Spleen (tissue), 7 donors: Measurements from ENCODE around the gene TSHZ2.

Experiments
- POLR2A ChIP-seq, 3 donors: fragments of 450-650 bp; IDR thresholded peaks; one replicate each; pipeline ENCODE4 v1.5.1; 2017; ENCODE audit warnings: antibody characterized with exemption in 3 of 3, mild to moderate bottlenecking in 1 of 3
- POLR2AphosphoS5 ChIP-seq, 3 donors: sonication (generic); formaldehyde crosslinking; IDR thresholded peaks; one replicate each; pipeline ENCODE4 v1.5.1; 2017; ENCODE audit warnings: antibody characterized with exemption in 3 of 3
- TF ChIP-seq, protein P1 (sequence below), 11 experiments: fragments of 200-600 bp in 7 of 11; fragments of 450-650 bp in 4 of 11; sonication (generic) in 4 of 11; IDR thresholded peaks in 8 of 11; conservative IDR thresholded peaks in 3 of 11; 1 replicate in 7 of 11; 2 replicates in 4 of 11; pipeline versions ENCODE4 v1.4.0 to v1.8.0; 2016 to 2021; ENCODE audit warnings: antibody characterized with exemption in 11 of 11, inconsistent platforms in 4 of 11, mild to moderate bottlenecking in 1 of 11
- donor health status: DM: no; HTN: no; CAD: no; lungs with moderate emphysema.
- donor health status: DM: no; HTN: no; CAD: no.
- donor health status: DM: no; HTN: no; CAD: no.

DNA sequence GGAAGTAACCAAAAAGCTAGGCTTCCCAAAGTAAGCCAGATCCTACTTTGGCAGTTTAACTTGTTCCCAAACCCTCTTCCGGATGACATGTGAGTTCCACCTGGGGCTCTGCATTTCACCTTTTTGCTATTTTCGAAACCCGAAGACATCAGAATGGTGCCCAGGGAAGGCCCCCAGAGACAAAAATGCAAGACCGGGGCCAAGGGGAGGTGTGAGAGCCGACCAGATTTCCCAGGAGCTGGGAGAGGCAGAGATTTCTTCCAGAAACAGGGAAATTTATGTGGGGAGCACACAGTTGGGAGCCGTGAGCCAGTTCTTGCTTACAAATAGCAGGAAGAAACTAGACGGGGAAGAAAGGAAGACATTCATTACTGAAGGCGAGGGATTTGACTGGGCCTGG lies 411.8 kb downstream of the TSHZ2 start:
- TF ChIP-seq, protein P1, sequence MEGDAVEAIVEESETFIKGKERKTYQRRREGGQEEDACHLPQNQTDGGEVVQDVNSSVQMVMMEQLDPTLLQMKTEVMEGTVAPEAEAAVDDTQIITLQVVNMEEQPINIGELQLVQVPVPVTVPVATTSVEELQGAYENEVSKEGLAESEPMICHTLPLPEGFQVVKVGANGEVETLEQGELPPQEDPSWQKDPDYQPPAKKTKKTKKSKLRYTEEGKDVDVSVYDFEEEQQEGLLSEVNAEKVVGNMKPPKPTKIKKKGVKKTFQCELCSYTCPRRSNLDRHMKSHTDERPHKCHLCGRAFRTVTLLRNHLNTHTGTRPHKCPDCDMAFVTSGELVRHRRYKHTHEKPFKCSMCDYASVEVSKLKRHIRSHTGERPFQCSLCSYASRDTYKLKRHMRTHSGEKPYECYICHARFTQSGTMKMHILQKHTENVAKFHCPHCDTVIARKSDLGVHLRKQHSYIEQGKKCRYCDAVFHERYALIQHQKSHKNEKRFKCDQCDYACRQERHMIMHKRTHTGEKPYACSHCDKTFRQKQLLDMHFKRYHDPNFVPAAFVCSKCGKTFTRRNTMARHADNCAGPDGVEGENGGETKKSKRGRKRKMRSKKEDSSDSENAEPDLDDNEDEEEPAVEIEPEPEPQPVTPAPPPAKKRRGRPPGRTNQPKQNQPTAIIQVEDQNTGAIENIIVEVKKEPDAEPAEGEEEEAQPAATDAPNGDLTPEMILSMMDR (IDR thresholded peaks at IDR 0.05 in 8 of 11, conservative IDR thresholded peaks at IDR 0.05 in 3 of 11): no peak
- no peak for TF ChIP-seq POLR2A (IDR thresholded peaks at IDR 0.05)
- TF ChIP-seq POLR2AphosphoS5 (IDR thresholded peaks at IDR 0.05): no peak
